Stomach (tissue), 9 donors: ENCODE measurements around the gene GNA15. TPM values are rescaled to one million over a fixed set of nuclear protein-coding genes. Genes with fewer than 3 reads are reported as not detected.

ENCODE experiments used
- DNase-seq, 2 donors: peaks; one replicate each; pipeline versions ENCODE4 v3.0.0 to v3.0.0-alpha.2; 2013 to 2019
- H3K27ac ChIP-seq, 5 donors: fragments of 200-600 bp in 4 of 5; sonication (generic) in 4 of 5; one replicate each; pipeline ENCODE4 v1.5.1; 2013 to 2019; ENCODE audit warnings: mild to moderate bottlenecking in 1 of 5, moderate library complexity in 1 of 5
- H3K27me3 ChIP-seq, 3 donors: fragments of 200-600 bp; sonication (generic); one replicate each; pipeline ENCODE4 v1.5.1; 2017 to 2019; ENCODE audit warnings: mixed run types in 1 of 3
- H3K36me3 ChIP-seq, 4 donors: fragments of 200-600 bp; sonication (generic); 1 replicate in 3 of 4; 2 replicates in 1 of 4; pipeline ENCODE4 v1.5.1; 2016 to 2019
- H3K4me1 ChIP-seq, 4 donors: fragments of 200-600 bp; sonication (generic); one replicate each; pipeline ENCODE4 v1.5.1; 2016 to 2019
- H3K4me3 ChIP-seq, 4 donors: fragments of 200-600 bp; sonication (generic) in 3 of 4; one replicate each; pipeline ENCODE4 v1.5.1; 2016 to 2019; ENCODE audit warnings: mild to moderate bottlenecking in 1 of 4
- H3K9me3 ChIP-seq, 4 donors: fragments of 200-600 bp; sonication (generic); one replicate each; pipeline ENCODE4 v1.5.1; 2016 to 2019
- CTCF ChIP-seq, 7 experiments: fragments of 450-650 bp in 4 of 7; fragments of 200-600 bp in 3 of 7; sonication (generic) in 3 of 7; IDR thresholded peaks; one replicate each; pipeline ENCODE4 v1.5.1; 2016 to 2019; ENCODE audit warnings: antibody characterized with exemption in 7 of 7, control low read depth in 2 of 7, mild to moderate bottlenecking in 1 of 7
- EP300 ChIP-seq: sonication (generic); formaldehyde crosslinking; IDR thresholded peaks from one replicate; pipeline ENCODE4 v1.6.1; 2017; ENCODE audit warnings: antibody characterized with exemption
- POLR2A ChIP-seq, 4 donors: fragments of 450-650 bp; IDR thresholded peaks; one replicate each; pipeline ENCODE4 v1.6.1; 2016; ENCODE audit warnings: antibody characterized with exemption in 4 of 4, control low read depth in 2 of 4, mild to moderate bottlenecking in 1 of 4, moderate library complexity in 1 of 4
- POLR2AphosphoS5 ChIP-seq, 3 donors: sonication (generic); formaldehyde crosslinking; IDR thresholded peaks; one replicate each; pipeline ENCODE4 v1.6.1; 2016; ENCODE audit warnings: antibody characterized with exemption in 3 of 3
- WGBS, 5 donors: extraction: QIAGEN DNeasy Blood & Tissue Kit in 3 of 5; methylation state at CpG; one replicate each; pipeline versions ENCODE4 v1.1.5 to v1.1.7; 2013 to 2018; 5-methylcytosine and 5-hydroxymethylcytosine counted together
- intact Hi-C: fragments of 100-400 bp; cut with DNase I; formaldehyde crosslinking; loops from one replicate; pipeline ENCODE4 v1.15.1; 2023; ENCODE audit warnings: low total_unique reads
- polyA plus RNA-seq, 3 donors: library from polyadenylated mRNA; stranded (reverse); fragments of 200-250 nt; gene quantifications; one replicate each; pipeline ENCODE4 v1.2.3, GENCODE V29; 2013
- total RNA-seq, 5 donors: library from RNA; depleted of rRNA; stranded (reverse); fragments of >200 nt; gene quantifications; one replicate each; pipeline versions ENCODE4 v1.1.0 to v1.2.3, GENCODE V29; 2014 to 2016
- donor health status: healthy with polysubstance abuse.
- donor health status: Bipolar disorder and iron deficiency.
- donor health status: healthy.

The GNA15 gene
- total and polyA plus RNA-seq, 8 donors = 0.45 to 15.1 (median 4.8) TPM; not detected in 2

- no peak for DNase-seq
- no peak for TF ChIP-seq CTCF (IDR thresholded peaks at IDR 0.05)
- no peak for TF ChIP-seq POLR2A (IDR thresholded peaks at IDR 0.05)
- no peak for TF ChIP-seq POLR2AphosphoS5 (IDR thresholded peaks at IDR 0.05)
- TF ChIP-seq EP300 = no peak
- no peak overlapping the region for H3K27ac ChIP-seq
- intact Hi-C loops = loop anchor here (5.0 kb wide), 1 partner anchor 147 kb away; no protein-coding TSS in a partner anchor
- H3K36me3 ChIP-seq = peaks cover 21 to 53% (median 41%) of the 10 kb centered on the region in 4 donors
- peaks cover 9 to 50% (median 42%) of the 10 kb centered on the region in 4 donors for H3K4me1 ChIP-seq
- 89 to 94% (median 91%) methylated on average over 20 to 22 of the region's 22 CpGs for WGBS, 5 donors
- no peaks in the 10 kb centered on the region for H3K9me3 ChIP-seq
- no peaks in the 10 kb centered on the region for H3K27me3 ChIP-seq
- H3K4me3 ChIP-seq = no peak overlapping the region
Measured at GRCh38 chr19:3109491-3109890, 26.3 kb upstream of the GNA15 start.

- DNase-seq = no peak
- no peak overlapping the region for H3K4me3 ChIP-seq
- no peaks in the 10 kb centered on the region for H3K27me3 ChIP-seq
- no peak for TF ChIP-seq EP300
- no peak for TF ChIP-seq POLR2AphosphoS5 (IDR thresholded peaks at IDR 0.05)
- no peak for TF ChIP-seq CTCF (IDR thresholded peaks at IDR 0.05)
- H3K9me3 ChIP-seq = no peaks in the 10 kb centered on the region
- WGBS, 5 donors = 81 to 93% (median 92%) methylated on average over 34 to 37 of the region's 37 CpGs
- intact Hi-C loops = no loop called here
- H3K27ac ChIP-seq = no peak overlapping the region
- peaks cover 9 to 42% (median 34%) of the 10 kb centered on the region in 4 donors for H3K4me1 ChIP-seq
- H3K36me3 ChIP-seq = peaks cover 21 to 61% (median 49%) of the 10 kb centered on the region in 4 donors
Measured at GRCh38 chr19:3110126-3110825, 25.6 kb upstream of the GNA15 start.

- Histone ChIP-seq H3K36me3 (peaks cover 21 to 69% (median 62%) of the 10 kb centered on the region in 4 donors), H3K27ac (no peak overlapping the region), H3K9me3 (no peaks in the 10 kb centered on the region), H3K27me3 (no peaks in the 10 kb centered on the region), H3K4me1 (peaks cover 9 to 28% (median 20%) of the 10 kb centered on the region in 4 donors), H3K4me3 (no peak overlapping the region)
- intact Hi-C loops = no loop called here
- DNase-seq = no peak
- WGBS, 5 donors = 93 to 98% (median 97%) methylated on average over 9 to 17 of the region's 17 CpGs
- TF ChIP-seq CTCF (IDR thresholded peaks at IDR 0.05) (no peak), POLR2AphosphoS5 (IDR thresholded peaks at IDR 0.05) (no peak), POLR2A (IDR thresholded peaks at IDR 0.05) (no peak), EP300 (no peak)
Measured at GRCh38 chr19:3111586-3112247, 24.1 kb upstream of the GNA15 start.

GRCh38 chr19:3112375-3113099 lies 23.3 kb upstream of the GNA15 start:
- Histone ChIP-seq H3K36me3 (peaks cover 21 to 78% (median 69%) of the 10 kb centered on the region in 4 donors), H3K9me3 (no peaks in the 10 kb centered on the region), H3K27me3 (no peaks in the 10 kb centered on the region), H3K4me1 (peaks cover under 1 to 20% (median 15%) of the 10 kb centered on the region in 4 donors), H3K27ac (no peak overlapping the region), H3K4me3 (no peak overlapping the region)
- WGBS, 5 donors = 79 to 86% (median 82%) methylated on average over 15 to 38 of the region's 38 CpGs
- intact Hi-C loops = no loop called here
- TF ChIP-seq POLR2A (IDR thresholded peaks at IDR 0.05) (no peak), EP300 (no peak), POLR2AphosphoS5 (IDR thresholded peaks at IDR 0.05) (no peak), CTCF (IDR thresholded peaks at IDR 0.05) (no peak)
- no peak for DNase-seq
